SW 1271 (cell line): ENCODE results near the gene SLC9A9.
"Not testable (repeated sequence)": the region's sequence is repeated elsewhere in the genome, so short reads cannot be mapped to it uniquely, and the experiment has no call there.

Experiments
- DNase-seq, 2 experiments: peaks; one replicate each; lab custom pipeline; 2025; lab: John Stamatoyannopoulos, UW

Gene SLC9A9

DNA sequence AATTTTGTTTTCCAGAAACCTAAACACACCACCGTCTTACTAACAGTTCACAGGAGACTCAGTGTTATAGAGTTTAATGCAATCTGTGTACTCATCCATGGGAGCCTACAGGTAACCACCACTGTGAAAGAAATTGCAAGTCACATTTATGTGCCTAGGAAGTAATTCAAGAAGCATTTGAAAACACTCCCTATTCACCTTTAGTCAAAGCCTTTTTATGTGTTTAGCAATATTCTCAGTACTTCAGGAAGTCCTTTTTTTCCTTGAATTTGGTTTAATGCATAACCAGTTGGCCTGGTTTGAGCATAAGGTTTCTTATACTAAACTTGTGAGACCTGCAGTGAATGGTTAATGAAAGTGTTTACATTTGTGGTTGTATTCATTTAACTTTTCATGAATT lies 382.6 kb downstream of the SLC9A9 start:
- no peak for DNase-seq

DNA sequence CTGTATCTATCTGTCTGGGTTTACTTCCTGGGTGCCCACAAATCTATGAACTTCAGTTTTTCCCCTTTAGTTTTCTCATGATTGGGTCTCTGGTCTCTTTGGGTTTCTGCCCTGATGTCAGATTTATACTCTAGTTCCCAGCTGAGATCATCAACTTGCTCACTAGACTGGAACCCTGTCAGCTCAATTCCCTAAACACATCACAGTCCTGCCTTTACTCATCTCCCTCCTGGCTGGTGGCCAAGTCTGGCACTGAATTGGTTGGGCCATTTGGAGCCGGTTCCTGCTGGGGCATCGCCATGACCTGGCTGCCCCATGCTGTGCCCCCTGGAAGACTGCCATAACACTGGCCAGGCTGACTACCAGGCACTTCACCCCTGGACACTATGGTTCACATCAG lies 383.4 kb downstream of the SLC9A9 start:
- no peak for DNase-seq

DNA sequence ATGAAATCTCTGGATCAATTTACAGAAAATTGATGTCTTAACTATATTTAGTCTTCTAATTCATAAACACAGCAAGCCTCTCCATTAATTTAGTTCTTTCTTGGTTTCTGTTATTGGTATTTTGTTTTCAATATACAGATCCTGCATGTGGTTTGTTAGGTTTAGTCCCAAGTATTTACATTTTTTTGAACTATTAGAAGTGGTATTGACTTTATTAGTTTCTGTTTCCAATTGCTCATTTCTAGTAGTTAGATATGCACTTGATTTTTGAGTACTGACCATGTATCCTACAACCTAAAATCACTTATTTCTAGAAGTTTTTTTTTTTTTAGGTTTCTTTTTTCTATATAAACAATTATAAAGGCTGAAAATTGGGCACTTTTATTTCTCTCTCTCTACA lies 392.8 kb downstream of the SLC9A9 start:
- no peak for DNase-seq

DNA sequence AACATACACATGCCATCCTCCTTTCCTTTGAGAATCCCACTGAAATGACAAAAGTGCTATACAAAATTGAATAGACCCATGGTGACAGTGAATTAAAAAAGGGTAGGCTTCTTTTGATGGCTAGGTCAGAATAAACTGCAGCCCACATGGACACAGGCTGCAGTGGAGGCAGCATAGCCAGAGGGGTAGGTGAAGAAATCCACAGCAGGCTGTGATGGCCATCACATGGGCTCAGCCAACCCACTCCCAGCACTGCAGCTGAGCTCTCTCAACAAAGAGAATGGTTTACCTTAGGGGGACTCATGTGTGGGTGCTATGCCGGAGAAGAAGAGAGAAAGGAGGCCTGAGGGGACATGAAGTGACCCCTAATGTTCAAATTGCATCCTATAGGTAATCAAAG lies 397.6 kb downstream of the SLC9A9 start:
- no peak for DNase-seq

DNA sequence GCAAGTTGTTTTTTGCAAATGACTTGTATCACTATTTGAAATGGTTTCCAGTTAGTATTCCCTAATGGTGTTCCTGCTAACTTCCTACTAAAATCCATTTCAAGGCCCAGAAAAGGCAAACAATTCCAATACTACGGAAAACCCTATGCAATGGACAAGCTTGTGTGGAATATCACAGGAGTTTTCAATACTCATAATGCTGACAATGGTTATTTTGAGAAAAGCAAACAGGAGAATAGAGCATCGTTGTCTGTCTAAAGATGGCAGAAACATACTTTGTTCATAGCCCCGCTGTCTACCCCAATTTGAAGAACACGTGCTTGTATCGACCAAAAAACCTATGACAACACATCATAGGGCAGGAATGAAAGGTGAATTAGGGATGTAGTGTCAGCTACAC lies 400.8 kb downstream of the SLC9A9 start:
- DNase-seq, result no peak

DNA sequence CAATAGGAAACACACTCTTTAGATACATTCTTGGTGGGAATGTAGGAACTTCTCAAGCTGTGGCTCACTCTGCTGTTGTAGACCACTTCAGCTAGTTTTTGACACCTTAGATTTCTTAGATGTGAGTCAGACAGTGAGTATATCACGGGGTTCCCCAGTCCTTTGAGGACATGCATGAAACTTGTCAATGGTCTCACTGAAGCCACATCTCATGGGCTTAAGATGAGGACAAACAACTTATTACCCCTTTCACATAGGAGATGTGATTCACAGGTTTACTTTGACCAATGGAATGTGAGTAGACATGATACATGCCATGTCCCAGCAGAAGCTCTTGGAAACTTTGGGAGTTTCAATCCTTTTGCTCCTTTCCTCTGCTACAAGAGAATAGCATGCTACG lies 403.1 kb downstream of the SLC9A9 start:
- no peak for DNase-seq

DNA sequence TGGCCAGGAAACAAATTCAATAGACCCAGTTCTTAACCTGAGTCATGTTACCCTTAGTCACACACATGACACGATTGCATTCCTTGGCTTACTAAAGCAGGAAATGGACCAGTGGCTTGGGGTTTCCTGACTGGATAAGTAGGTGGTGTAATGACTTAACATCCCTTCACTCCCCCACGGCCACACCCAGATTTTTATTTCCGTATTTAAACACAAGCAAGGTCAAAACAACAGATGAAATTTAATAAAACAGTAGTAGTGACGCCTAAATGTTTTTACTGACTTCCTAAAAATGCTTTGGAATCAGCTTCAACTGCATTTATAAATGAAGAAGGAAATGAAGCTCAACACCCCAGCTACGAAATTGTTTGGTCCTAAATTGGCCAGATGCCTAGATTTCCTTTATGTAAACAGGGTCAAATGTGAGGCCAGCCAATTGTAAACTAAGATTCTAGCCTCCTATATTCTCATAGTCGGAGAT lies 404.4 kb downstream of the SLC9A9 start:
- peak; percentile 73 to 90 for DNase-seq

DNA sequence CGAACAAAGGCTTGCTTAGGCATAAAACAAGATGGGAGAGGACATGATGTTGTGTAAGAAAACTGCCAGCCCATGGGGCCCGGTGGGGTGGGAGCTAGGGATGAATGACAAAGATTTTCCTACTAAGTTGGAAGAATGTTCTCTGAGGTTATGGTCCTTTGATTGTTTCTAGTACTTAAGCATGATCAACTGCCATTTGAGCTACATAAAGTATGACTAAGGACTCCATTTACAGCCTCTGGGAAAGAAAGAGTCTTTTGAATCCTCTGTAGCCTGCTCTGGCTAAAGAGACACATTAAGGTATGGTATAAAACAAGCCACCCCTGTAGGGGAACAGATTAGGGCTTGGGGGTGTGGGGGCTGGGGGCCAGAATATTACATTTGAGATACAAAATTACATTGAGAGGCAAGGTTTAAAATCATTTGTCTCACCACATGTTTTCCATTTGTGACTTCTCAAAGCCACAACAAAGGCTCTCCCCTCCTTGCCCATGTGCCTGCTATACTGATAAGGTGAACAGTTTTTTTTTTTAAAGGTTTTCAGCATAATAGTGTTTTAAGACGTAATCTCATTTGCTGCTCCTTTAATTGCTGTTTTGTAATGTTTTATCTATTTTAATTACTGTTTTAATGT lies 405.3 kb downstream of the SLC9A9 start:
- DNase-seq, result no peak

DNA sequence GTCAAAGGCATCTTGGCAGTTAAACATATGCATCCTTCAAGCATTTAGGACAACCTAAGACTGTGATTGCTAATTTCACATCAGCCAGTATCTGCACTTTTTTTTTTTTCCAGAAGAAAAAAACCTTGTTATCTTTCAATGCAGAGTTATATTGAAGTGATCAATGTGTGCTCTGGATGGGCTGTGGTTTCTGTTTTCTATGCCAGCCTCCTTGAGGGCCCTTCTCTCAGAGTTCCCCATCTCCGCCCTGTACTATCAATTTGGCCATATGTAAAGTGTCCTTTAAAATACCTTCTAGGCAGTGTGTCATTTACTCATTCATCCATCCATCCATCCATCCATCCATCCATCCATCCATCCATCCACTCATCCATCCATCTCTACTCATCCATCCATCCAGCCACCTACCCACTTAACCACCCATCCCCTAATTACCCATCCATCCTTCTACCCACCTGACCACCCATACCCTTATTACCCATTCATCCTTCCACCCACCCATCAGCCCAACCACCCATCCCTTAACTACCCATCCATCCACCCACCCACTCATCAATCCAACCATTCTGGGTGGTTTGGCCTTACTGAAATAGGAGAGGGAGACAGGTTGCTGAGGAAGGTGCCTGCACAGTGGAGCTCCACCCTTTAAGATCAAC lies 406.6 kb downstream of the SLC9A9 start:
- no peak for DNase-seq

DNA sequence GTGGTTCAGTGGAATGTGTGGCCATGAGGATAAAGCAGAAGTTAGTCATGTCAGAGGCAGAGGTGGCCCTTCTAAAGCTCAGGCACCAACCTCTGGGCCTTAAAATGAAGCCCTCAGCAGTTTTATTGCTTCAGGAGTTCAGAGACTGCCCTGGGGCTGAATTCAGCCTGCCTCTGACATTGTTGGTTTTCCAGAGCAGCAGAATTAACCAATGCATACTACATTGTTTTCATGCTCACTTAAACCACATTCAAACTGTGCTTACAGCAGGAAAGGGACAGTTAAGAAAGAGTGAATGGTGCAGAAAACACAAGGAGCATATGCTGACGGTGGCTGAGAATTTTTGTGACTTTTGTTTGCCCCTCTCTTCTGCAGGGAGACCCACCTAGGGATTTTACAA lies 408.5 kb downstream of the SLC9A9 start:
- DNase-seq, result no peak

DNA sequence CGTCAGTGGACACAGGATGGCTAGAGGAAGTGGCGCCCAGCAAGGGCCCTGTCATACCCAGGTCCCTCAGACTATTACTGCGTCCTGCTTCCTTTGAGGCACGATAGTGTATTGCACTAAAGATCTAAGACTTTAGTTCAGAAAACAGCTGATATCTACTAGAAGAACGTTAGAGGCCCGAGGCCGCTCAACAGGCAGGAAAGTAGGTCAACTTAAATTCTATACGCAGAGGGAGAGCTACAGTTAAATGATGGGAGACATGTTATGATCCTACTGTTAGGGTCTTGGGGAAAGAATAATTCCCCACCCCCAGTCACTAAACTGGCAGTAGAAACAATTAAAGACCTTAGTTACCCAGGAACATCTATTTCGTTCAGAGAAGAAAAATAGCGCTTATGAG lies 410.9 kb downstream of the SLC9A9 start:
- DNase-seq, result no peak

DNA sequence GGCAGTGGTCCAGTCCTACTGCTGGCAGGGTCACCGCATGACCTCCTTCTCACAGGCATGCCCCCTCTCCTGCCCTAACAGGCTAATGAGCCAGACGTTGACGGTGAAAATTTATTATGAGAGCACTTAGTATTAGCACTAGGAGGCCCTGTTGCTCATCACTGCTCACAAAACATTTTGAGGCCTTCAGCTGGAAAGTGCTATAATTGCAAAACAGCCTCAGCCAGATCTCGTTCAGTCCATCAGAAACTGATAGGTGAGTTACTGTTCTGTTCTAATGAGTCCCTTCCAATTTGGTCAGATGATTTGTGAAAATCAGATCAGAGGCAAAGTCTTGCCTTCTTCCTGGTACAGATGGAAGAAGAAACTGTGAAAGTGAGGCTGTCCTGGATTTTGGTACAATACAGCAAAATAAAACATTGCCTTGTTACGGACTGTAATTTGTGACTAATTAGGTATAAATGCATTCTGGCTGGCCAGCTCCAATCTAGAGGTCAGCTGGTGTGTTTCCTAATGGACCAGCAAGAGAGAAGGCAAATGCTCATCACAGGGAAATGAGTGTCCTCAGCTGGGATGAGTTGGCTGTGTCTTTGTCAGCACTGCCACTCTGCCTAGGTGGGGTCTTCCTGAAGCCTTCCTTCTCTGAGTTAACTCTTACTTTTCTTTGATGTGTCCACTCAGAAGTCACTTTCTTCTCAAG lies 411.9 kb downstream of the SLC9A9 start:
- DNase-seq, result no peak

DNA sequence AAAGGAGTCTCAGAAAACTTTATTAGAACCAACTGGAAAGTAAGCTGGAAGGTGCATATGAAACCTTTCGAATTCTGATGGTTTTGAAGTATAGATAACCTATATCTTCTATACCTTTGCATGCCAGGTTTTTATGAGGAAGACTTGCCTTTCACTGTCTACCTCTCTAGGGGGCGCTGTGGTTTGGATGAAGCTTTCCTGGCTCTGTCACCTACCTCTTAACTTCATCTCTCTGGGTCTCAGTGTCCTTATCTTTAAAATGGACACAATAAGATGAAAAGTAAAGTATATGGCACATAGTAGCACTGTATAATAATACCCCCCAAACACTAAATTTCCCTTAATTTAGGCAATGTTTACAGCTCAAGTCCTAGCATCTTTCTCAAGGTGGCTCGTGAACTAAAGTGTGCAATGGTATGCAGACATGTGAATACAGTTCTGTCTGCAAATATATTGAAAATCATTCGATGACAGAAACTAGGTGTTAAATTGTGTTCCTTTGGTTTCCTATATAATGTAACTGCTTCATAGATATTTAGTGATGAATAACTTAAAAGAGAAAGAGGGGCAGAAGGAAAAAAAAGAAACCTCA lies 414.4 kb downstream of the SLC9A9 start:
- peak in 1 of 2 experiments; percentile 8 for DNase-seq

DNA sequence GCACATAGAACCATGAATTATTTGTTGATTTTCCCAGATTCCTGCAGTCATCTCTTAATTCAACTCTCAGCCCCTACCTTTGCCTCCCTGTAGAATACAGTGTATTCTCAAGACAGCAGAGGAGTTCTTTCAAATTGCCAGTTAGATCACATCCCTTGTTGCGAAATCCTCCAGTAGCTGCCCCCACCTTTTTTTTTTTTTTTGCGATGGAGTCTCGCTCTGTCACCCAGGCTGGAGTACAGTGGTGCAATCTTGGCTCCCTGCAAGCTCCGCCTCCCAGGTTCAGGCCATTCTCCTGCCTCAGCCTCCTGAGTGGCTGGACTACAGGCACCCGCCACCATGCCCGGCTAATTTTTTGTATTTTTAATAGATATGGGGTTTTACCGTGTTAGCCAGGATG lies 417.0 kb downstream of the SLC9A9 start:
- DNase-seq, result not testable (repeated sequence)

DNA sequence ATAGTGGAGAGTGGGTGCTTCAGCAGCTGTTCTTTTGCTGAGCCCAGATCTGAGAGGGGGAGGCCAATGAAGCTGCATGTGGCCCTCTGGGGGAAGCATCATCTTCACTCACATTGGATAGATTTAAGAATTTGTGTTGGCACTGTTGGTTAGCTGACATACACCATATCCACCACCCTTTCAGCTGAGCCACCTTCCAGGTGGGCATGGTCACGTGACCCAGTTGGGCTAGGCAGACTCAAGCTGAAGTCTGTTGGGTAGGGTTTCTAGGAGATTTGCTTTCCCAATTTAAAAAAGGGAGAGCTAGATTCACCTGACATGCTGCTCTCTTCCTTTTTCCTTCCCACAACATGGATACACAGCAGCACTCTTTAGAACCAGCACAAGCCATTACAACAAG lies 417.7 kb downstream of the SLC9A9 start:
- DNase-seq, result no peak

DNA sequence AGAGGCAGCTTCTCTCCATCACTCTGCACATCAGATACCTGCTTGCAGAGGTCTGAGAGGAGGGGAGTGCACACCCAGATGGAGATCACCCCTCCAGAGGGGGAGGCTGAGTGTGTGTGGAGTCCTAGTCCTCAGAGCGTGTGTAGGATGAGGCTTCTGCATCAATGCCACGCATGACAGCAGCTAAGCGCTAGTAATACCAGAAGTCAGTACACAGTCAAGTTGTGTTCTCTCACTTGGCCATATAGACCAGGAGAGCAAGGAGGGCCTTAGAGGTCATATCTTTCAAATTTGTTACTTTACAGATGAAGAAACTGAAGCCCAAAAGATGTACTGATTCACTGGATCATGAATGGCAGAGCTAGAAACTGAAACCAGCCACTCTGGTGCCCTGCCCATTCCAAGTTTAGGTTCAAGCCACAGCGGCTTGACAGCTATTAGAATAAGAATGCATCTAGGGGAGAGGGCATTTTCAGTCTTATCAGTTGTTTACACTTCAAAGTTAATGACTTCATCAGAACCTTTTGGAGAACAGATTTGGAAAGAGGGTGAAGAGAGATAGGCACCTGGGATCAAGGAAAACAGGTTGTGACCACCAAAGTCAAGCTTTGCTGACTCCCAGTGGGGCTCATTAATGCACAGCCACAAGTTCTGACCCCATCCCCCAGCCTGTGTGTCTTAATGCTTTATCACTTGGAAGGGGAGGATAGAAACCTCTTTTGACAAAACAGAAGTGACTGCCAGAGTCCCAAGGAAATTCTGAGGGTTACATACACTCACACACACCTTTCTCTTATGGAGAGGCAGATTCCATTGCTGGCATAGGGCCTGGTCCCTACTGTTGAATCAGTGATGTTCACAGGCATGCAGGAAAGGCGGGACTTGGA lies 418.4 kb downstream of the SLC9A9 start:
- no peak for DNase-seq

DNA sequence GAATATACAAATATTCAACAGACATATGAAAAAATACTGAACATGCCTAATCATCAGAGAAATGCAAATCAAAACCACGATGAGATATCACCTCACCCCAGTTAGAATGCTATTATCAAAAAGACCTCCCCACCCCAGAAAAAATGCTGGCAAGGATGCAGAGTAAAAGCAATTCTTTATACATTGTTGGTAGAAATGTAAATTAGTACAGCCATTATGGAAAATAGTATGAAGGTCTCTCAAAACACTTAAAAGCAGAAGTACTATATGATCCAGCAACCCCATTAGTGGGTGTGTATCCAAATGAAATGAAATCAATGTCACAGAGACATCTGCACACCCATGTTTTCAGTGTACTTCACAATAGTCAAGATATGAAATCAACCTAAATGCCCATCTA lies 420.0 kb downstream of the SLC9A9 start:
- DNase-seq, result no peak

DNA sequence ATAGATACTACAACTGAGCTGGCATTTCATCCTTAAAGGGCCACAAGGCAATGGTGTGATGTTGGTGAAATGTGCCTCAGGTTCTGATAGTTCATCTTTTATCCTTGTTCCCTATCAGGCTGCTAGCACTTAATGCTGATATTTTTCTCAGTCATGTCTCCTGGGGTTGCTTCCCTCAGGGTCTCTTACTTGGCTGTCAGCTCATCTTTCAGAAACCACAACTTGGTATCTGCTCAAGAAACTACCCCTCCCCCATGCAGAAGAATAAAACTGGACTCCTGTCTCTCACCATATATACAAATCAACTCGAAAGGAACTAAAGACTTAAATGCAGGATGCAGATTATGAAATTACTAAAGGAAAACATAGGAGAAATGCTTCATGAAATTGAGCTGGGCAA lies 420.6 kb downstream of the SLC9A9 start:
- DNase-seq, result no peak

DNA sequence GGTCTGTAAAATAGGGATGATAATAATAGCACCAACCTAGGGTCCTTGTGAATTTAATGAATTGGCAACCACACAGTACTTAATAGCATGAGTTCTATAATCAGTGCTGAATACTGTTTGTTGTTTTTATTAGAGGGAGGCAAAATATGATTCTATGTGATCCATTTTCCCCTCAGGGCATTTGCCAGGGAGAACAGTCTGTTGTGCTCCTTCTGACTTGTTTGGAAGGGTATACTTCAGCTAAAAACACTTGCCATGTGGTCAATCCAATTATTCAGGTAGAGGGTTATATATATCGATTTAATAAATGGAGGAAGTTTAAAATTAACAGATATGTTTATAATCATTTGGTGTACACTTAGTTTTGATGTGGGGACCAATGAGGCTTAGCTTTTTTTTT lies 423.4 kb downstream of the SLC9A9 start:
- no peak for DNase-seq

DNA sequence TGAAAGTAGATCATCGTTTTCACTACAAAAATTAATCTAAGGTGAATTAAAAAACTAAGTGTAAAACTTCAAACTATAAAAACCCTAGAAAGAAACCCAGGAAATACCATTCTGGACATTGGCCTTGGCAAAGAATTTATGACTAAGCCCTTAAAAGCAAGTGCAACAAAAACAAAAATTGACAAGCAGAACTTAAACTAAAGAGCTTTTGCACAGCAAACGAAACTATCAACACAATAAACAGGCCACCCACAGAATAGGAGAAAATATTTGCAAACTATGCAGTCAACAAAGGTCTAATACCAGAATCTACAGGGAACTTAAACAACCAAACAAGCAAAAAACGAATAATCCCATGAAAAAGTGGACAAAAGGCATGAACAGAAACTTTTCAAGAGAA lies 426.7 kb downstream of the SLC9A9 start:
- no peak for DNase-seq

DNA sequence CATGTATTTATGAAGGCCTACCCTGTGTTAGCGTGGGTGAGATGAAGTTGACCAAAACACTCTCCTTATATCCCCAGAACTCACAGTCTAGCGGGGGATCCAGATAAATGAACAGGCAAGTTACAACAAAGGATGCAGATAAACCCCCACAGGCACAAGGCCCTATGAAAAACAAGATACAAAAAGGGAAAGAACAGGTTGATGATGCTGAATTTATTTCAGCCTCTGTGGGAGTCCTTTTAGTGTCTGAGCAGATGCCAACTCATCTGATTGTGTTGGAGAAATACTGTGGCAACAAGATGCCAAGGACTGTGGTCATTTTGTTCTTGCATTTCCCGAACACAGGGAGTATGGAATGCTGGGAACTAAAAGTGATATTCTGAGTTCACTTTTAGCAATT lies 428.7 kb downstream of the SLC9A9 start:
- DNase-seq, result no peak

DNA sequence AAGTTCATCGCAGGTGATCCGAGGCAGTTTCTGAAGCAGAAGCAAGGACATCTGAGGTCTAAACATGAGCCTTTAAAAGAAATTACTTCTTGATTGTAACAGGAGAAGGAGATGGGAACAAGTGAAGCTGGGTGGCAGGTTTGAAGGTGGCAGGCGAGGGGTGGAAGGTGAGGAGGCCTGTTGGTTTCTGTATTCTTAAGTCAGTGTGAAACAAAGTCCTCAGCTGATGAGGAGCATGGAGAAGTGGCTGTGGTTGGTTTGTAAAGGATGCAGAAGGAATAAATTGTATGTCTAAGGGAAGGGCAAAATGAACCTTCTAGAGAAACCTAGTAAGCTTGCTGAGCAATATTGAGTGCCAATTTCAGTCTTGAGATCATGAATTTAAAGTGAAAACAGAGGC lies 429.9 kb downstream of the SLC9A9 start:
- DNase-seq, result no peak
